Measurements from ENCODE around the gene OR6C4.
"Not testable (repeated sequence)": the region's sequence is repeated elsewhere in the genome, so short reads cannot be mapped to it uniquely, and the experiment has no call there.

The OR6C4 gene

DNA sequence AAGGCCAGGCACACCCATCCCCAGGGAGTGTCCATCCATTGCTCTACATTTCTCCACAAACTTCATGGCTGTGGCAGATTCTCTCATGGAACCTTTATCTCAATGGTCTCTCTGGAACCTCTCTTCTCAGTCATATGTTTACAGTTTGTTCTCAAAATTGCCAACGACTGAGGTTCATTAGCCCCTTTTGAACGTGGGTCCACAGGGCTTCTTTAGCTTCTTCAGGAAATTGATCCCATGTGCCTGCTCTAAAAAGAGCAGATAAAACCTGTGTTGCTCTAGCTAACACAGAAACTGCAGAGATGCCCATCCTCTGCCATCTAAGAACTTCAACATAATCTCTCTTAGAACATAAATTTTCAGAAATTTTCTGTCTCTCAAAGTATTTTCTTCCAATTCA lies at the start of gene OR6C4:
Gene OR6C4, plus strand, starts transcription at position 301 of the 400 bp plus-strand sequence. CDS start 1,625 bp downstream, outside the sequence.
- TF ChIP-seq, protein P1, sequence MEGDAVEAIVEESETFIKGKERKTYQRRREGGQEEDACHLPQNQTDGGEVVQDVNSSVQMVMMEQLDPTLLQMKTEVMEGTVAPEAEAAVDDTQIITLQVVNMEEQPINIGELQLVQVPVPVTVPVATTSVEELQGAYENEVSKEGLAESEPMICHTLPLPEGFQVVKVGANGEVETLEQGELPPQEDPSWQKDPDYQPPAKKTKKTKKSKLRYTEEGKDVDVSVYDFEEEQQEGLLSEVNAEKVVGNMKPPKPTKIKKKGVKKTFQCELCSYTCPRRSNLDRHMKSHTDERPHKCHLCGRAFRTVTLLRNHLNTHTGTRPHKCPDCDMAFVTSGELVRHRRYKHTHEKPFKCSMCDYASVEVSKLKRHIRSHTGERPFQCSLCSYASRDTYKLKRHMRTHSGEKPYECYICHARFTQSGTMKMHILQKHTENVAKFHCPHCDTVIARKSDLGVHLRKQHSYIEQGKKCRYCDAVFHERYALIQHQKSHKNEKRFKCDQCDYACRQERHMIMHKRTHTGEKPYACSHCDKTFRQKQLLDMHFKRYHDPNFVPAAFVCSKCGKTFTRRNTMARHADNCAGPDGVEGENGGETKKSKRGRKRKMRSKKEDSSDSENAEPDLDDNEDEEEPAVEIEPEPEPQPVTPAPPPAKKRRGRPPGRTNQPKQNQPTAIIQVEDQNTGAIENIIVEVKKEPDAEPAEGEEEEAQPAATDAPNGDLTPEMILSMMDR (IDR thresholded peaks at IDR 0.05; ENCODE audit: low read depth, low read length, missing control alignments): no peak
- DNase-seq (ENCODE audit: extremely low read depth, low read depth): no peak

GRCh38 chr12:55499810-55500252 lies 49.6 kb upstream of the OR6C4 start:
- no peak for DNase-seq (ENCODE audit: extremely low read depth, low read depth)
- TF ChIP-seq, protein P1 (IDR thresholded peaks at IDR 0.05; ENCODE audit: low read depth, low read length, missing control alignments): no peak
- no peak overlapping the region for H3K4me3 ChIP-seq (replicated peaks; ENCODE audit: low read depth, low read length)

More for the DNA sequence above, at the start of gene OR6C4:
- no peak within 1 kb of the TSS for H3K4me3 ChIP-seq (replicated peaks; ENCODE audit: low read depth, low read length)

GRCh38 chr12:55501601-55502000 lies 47.8 kb upstream of the OR6C4 start:
- no peak for DNase-seq (ENCODE audit: extremely low read depth, low read depth)
- TF ChIP-seq, protein P1 (IDR thresholded peaks at IDR 0.05; ENCODE audit: low read depth, low read length, missing control alignments): no peak
- H3K4me3 ChIP-seq (replicated peaks; ENCODE audit: low read depth, low read length): no peak overlapping the region

GRCh38 chr12:55515696-55516095 lies 33.7 kb upstream of the OR6C4 start:
- H3K4me3 ChIP-seq (replicated peaks; ENCODE audit: low read depth, low read length): no peak overlapping the region
- TF ChIP-seq, protein P1 (IDR thresholded peaks at IDR 0.05; ENCODE audit: low read depth, low read length, missing control alignments): no peak
- no peak for DNase-seq (ENCODE audit: extremely low read depth, low read depth)

- H3K4me3 ChIP-seq (replicated peaks; ENCODE audit: low read depth, low read length): no peak overlapping the region
- no peak for DNase-seq (ENCODE audit: extremely low read depth, low read depth)
- TF ChIP-seq, protein P1 (IDR thresholded peaks at IDR 0.05; ENCODE audit: low read depth, low read length, missing control alignments): no peak
These were observed 33.0 kb upstream of the OR6C4 start for GRCh38 chr12:55516391-55516790.

DNA sequence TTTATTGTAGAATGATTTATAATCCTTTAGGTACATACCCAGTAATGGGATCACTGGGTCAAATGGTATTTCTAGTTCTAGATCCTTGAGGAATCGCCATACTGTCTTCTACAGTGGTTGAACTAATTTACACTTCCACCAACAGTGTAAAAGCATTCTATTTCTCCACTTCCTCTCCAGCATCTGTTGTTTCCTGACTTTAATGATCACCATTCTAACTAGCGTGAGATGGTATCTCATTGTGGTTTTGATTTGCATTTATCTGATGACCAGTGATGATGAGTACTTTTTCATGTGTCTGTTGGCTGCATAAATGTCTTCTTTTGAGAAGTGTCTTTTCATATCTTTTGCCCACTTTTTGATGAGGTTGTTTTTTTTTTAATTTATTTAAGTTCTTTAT lies 1.2 kb upstream of the OR6C4 start:
- not testable (repeated sequence) for DNase-seq (ENCODE audit: extremely low read depth, low read depth); H3K4me3 ChIP-seq (replicated peaks; ENCODE audit: low read depth, low read length)

GRCh38 chr12:55548756-55549155 lies 646 bp upstream of the OR6C4 start:
- TF ChIP-seq, protein P1 (IDR thresholded peaks at IDR 0.05; ENCODE audit: low read depth, low read length, missing control alignments): no peak
- DNase-seq (ENCODE audit: extremely low read depth, low read depth): no peak
- no peak overlapping the region for H3K4me3 ChIP-seq (replicated peaks; ENCODE audit: low read depth, low read length)

Measured in HFF-Myc (cell line).